Measurements from ENCODE around the gene GPI.

DNA sequence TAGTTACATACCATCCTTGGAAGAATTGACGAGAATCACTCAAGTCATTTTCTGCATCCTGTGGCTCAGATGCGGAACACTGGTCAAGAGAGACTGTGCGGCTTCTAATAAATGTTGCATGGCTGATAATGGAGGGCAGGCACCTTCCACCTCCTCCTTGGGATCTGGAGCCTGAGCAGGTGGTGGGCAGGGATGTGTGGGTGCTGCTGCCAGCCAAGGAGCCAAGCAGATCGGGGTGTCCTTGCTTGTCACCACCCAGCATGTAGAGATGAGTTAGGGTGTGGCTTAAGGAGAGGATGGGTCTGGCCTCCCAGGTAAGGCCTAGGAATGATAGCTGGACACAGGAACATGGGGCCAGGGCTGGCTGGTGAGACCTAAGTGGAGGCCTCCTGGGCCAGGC is 17.5 kb downstream of the GPI start:
- TF ChIP-seq, protein P1, sequence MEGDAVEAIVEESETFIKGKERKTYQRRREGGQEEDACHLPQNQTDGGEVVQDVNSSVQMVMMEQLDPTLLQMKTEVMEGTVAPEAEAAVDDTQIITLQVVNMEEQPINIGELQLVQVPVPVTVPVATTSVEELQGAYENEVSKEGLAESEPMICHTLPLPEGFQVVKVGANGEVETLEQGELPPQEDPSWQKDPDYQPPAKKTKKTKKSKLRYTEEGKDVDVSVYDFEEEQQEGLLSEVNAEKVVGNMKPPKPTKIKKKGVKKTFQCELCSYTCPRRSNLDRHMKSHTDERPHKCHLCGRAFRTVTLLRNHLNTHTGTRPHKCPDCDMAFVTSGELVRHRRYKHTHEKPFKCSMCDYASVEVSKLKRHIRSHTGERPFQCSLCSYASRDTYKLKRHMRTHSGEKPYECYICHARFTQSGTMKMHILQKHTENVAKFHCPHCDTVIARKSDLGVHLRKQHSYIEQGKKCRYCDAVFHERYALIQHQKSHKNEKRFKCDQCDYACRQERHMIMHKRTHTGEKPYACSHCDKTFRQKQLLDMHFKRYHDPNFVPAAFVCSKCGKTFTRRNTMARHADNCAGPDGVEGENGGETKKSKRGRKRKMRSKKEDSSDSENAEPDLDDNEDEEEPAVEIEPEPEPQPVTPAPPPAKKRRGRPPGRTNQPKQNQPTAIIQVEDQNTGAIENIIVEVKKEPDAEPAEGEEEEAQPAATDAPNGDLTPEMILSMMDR (IDR thresholded peaks at IDR 0.05; ENCODE audit: low read depth, low read length) = no peak
- TF ChIP-seq POLR2A (IDR thresholded peaks at IDR 0.05; ENCODE audit: extremely low read depth, insufficient read length) (no peak), MYC (IDR thresholded peaks at IDR 0.05; ENCODE audit: low read depth, low read length) (no peak)
